ENCODE measurements around the gene RBBP4. TPM values are rescaled to one million over a fixed set of nuclear protein-coding genes. Genes with fewer than 3 reads are reported as not detected.

The RBBP4 gene
- total and polyA plus RNA-seq, 2 of the 8 experiments (the other 6 are each of a cell fraction or from before 2014, with no cell fraction given), result 147 to 397 TPM

DNA sequence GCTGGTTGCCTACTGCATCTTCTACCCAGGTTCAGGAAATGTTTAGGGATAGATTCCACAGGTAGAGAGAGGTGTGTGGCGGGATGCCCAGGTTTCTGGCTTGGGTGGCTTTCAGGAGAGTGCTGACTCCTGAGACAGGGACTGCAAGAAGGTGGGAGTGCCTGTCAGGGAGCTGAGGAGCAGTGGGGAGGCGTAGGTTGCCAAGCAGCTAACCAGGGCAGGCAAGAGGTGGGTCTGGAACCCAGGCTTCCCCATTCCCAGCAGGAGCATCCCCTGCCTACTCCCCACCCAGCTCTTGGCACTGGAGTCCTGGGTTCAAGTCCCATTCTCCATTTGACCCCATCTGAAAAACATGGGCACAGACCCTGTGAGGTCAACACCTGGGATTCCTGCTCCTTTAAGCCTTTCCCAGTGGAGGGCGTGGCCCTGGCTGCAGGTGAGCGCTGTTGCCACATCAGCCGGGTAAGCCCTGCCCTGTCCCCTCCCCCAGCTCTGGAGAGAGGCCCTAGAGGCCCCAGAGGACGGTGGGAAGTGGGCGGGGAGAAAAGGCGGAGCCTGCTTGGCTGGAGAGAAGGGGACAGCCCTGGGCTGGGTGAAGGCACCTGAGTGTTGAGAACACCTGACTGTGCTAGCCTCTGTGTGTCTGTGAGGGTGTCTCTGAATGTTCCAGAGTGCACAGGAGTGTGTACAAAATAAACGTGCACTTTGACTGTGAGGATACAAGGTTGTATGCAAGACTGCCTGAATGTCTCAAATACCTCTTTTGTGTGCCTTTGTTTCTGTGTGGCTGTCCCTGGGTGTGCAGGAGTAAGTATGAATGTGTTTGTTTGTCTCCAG is 65.5 kb downstream of the RBBP4 start:
- Histone ChIP-seq H2BK120ac (replicated peaks; ENCODE audit: low read depth, low read length) (peak overlapping the region; percentile 27), H3K4me2 (ENCODE audit: insufficient read depth in 1 of 2, low read depth in 2 of 2, low read length in 2 of 2) (peak overlapping the region; percentile 59 to 69), H2AFZ (ENCODE audit: low read length) (no peak overlapping the region), H2BK20ac (ENCODE audit: low read length) (peak overlapping the region; percentile 68), H2AK5ac (ENCODE audit: low read depth, low read length) (peak overlapping the region; percentile 10; the same call in 1 of the 2 replicates), H2BK15ac (ENCODE audit: low read length) (peak overlapping the region; percentile 54), H3K14ac (ENCODE audit: insufficient read length) (no peak overlapping the region), H3K23ac (ENCODE audit: insufficient read length) (no peak overlapping the region), H3K27me3 (replicated peaks in 1 of 4; ENCODE audit: control insufficient read depth in 3 of 4, extremely low read depth in 1 of 4, insufficient read depth in 3 of 4, low read length in 3 of 4) (no peaks in the 10 kb centered on the region; a peak in 1 of 7 replicates), H3K4me1 (replicated peaks in 1 of 4; ENCODE audit: control insufficient read depth in 3 of 4, insufficient read depth in 4 of 4, low read length in 3 of 4) (peaks cover 0 to 13% (median 13%) of the 10 kb centered on the region in 4 experiments; a peak in 6 of 7 replicates), H3K27ac (ENCODE audit: low read depth, low read length) (peak overlapping the region; percentile 0; the same call in 1 of the 2 replicates), H3K4me3 (ENCODE audit: extremely low read depth in 1 of 4, insufficient read depth in 2 of 4, low read depth in 3 of 4, low read length in 4 of 4) (peak overlapping the region in 3 of 4 experiments; percentile 9 to 28 (median 20); a peak in 4 of 8 replicates), H3K79me1 (ENCODE audit: low read depth, low read length) (no peaks in the 10 kb centered on the region), H3K9me3 (ENCODE audit: insufficient read depth in 2 of 2, low read depth in 1 of 2, low read length in 1 of 2) (no peaks in the 10 kb centered on the region), H4K91ac (replicated peaks; ENCODE audit: insufficient read length, low read length) (peak overlapping the region; percentile 71), H4K8ac (ENCODE audit: extremely low read depth, insufficient read depth, low read length) (peak overlapping the region; percentile 80; the same call in 1 of the 2 replicates), H3K56ac (replicated peaks; ENCODE audit: insufficient read length, low read depth, low read length) (no peak overlapping the region), H3K9ac (replicated peaks in 1 of 4; ENCODE audit: extremely low read depth in 1 of 4, low read depth in 3 of 4, low read length in 3 of 4) (peak overlapping the region in 1 of 4 experiments; percentile 24; a peak in 1 of 7 replicates), H3K79me2 (ENCODE audit: control insufficient read depth in 1 of 2, insufficient read depth in 2 of 2, low read length in 2 of 2) (no peaks in the 10 kb centered on the region), H4K20me1 (replicated peaks in 1 of 2; ENCODE audit: control insufficient read depth in 1 of 2, insufficient read depth in 2 of 2, low read length in 2 of 2) (no peaks in the 10 kb centered on the region), H3K36me3 (ENCODE audit: control insufficient read depth in 2 of 4, insufficient read depth in 4 of 4, low read length in 3 of 4) (no peaks in the 10 kb centered on the region), H3K23me2 (ENCODE audit: low read depth, low read length) (no peaks in the 10 kb centered on the region), H3K18ac (ENCODE audit: extremely low read depth, low read length) (peak overlapping the region; percentile 95), H2BK12ac (ENCODE audit: low read depth, low read length) (peak overlapping the region; percentile 94; the same call in 1 of the 2 replicates), H4K5ac (ENCODE audit: insufficient read length, low read depth, low read length) (peak overlapping the region; percentile 78), H2BK5ac (ENCODE audit: low read depth, low read length) (peak overlapping the region; percentile 79; the same call in 1 of the 2 replicates), H3K4ac (replicated peaks; ENCODE audit: insufficient read length, low read depth, low read length) (peak overlapping the region; percentile 76)
- POLR2A ChIA-PET (ENCODE audit: partially characterized antibody), result interaction anchor here (0.7 to 9.6 kb wide), 14 partner anchors 10 to 104 kb away, joined by 3 to 152 read pairs (median 5); no protein-coding TSS in a partner anchor
- CTCF ChIA-PET (ENCODE audit: partially characterized antibody), result interaction anchor here (0.7 to 10.5 kb wide), 11 partner anchors 9 to 315 kb away, joined by 3 to 329 read pairs (median 4); no protein-coding TSS in a partner anchor
- DNase-seq (ENCODE audit: low read depth in 1 of 2, low spot score in 2 of 2) (peak; percentile 91 to 98), FAIRE-seq (peak; percentile 97)
- 20% methylated on average over 9 of the region's 9 CpGs; no CpG with 5 or more reads in 1 of the 2 experiments for WGBS, 2 experiments (ENCODE audit: extremely low coverage in 1 of 2, insufficient coverage in 1 of 2, insufficient read length in 1 of 2, insufficient replicate concordance in 2 of 2, low coverage in 1 of 2, low lambda C conversion rate in 2 of 2, missing lambda C conversion rate in 1 of 2)
- TF ChIP-seq PHF8 (conservative IDR thresholded peaks at IDR 0.05; ENCODE audit: low read depth, low read length), result no peak
- peak; percentile 62; the same call in 1 of the 2 replicates for TF ChIP-seq CREB1 (IDR thresholded peaks at IDR 0.05)
- peak; percentile 79 for TF ChIP-seq KDM1A (IDR thresholded peaks at IDR 0.05; ENCODE audit: borderline replicate concordance, low read length)
- TF ChIP-seq SAP30 (IDR thresholded peaks at IDR 0.05; ENCODE audit: insufficient read depth, insufficient replicate concordance, low read length), result peak; percentile 49
- TF ChIP-seq TCF12 (IDR thresholded peaks at IDR 0.05; ENCODE audit: low read depth, low read length), result peak; percentile 83; the same call in 1 of the 2 replicates
- no peak for TF ChIP-seq GABPA (IDR thresholded peaks at IDR 0.05; ENCODE audit: borderline replicate concordance, insufficient read depth, low read length)
- peak; percentile 22; the same call in 1 of the 2 replicates for TF ChIP-seq TEAD4 (IDR thresholded peaks at IDR 0.05; ENCODE audit: low read depth, low read length)
- peak in 1 of 2 experiments; percentile 39; a peak in 1 of 3 replicates for TF ChIP-seq POLR2A (IDR thresholded peaks at IDR 0.05; ENCODE audit: control extremely low read depth in 1 of 2, low read depth in 2 of 2, low read length in 2 of 2)
- peak in 1 of 2 experiments; percentile 70; a peak in 1 of 4 replicates for TF ChIP-seq SIN3A (conservative IDR thresholded peaks at IDR 0.05 in 1 of 2, IDR thresholded peaks at IDR 0.05 in 1 of 2; ENCODE audit: low read depth in 1 of 2, low read length in 2 of 2)
